DMS79 (cell line): Measurements from ENCODE around the gene FASLG.
"Not testable (repeated sequence)": the region's sequence is repeated elsewhere in the genome, so short reads cannot be mapped to it uniquely, and the experiment has no call there.

ENCODE experiments used
- DNase-seq: peaks from one replicate; lab custom pipeline; 2025; lab: John Stamatoyannopoulos, UW

FASLG gene

DNA sequence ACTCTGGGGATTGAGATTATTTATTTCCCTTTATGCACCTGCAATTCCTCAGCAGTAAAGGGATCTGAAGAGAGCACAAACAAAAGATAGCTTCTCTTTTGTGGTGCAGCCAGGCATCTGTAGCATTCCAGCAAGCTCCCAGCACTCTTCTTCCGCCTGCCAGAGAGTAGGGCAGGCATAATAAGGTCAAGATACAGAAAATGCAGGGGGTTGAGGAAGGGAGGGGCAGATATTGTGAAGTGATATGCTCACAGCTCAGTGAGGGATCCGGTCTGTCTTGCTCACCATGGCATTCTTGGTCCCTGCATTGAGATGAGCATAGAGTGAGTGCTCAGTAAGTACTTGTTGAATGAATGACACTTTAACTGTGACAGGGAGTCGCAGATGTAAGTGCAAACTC, 23.9 kb downstream of the FASLG start:
- DNase-seq: no peak

DNA sequence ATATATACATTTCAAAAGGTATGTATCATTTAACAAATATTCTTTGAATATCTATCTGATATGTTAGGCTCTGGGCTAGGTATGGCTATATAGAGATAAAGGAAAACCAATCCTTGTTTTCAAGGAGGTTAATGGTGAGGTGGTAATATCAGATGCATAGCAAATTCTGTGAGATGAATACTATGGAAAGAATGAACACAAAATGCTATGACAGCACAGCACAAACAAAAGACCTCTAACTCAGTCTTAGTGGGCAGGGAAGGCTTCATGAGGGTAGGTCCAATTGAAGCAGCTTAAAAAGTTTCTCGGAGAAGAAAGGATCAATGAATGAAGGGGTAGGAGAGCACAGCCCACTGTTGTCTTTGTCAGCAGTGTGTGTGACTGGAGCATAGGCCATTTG, 27.2 kb downstream of the FASLG start:
- DNase-seq: no peak

DNA sequence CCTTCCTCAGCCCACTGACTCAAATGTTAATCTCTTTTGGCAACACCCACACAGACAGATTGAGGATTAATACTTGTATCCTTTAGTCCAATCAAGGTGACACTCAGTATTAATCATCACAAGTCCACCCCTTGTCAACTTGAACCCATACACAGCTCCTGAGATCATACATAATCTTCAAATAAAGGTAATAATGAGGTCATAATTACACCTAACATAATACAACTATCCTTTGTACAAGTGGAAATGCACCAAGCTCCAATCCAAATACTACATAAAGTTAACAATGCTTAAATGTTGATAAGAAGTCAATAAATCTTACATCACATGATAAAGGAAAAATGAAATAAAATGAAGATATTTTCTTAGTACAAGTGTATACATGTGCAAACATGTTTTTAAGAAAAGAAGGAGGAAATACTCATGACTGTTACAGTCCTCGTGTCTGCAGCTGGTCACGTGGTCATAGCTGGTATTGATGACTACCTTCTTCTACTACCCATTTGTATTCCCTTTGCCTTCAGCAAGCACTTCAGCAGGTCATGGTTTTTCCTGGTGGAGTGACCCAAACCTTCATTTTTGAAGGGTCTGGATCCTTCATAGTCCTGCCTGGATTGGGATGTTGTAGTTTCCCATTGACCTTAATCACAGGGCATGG, 29.7 kb downstream of the FASLG start:
- not testable (repeated sequence) for DNase-seq

DNA sequence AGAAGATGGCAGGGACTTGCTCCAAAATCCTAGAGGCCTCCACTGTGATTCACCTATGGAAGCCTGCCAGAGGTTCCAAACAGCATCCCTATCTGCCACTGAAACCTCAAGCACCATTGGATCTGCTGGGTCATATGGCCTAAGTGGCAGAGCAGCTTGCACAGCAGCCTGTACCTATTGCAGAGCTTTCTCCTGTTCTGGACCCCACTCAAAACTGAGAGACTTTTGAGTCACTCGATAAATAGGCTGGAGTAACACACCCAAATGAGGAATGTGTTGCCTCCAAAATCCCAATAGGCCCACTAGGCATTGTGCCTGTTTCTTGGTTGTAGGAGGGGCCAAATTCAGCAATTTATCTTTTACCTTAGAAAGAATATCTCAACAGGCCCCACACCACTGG, 32.0 kb downstream of the FASLG start:
- not testable (repeated sequence) for DNase-seq

DNA sequence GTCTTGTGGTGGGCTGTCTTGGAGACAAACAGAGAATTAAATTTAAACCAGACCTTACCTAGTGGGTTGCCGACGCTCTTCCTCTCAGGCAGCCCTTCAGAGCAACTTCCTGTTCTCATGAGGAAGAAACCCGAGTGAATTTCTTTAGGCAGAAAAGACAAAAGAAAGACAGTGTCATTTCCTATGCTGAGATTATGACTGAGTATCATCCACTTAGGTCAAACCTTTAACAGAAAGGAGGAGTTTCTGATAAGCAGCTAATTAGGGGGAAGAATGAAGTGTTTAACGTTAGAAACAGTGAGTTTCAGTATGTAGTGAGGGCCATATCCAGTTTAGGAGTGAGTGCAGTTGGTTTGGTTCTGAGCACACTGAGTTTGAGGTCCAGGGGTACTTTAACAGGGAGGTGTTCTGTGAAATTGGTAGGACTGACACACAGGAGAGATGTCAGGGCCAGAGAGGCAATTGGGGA, 38.7 kb downstream of the FASLG start:
- DNase-seq: no peak

DNA sequence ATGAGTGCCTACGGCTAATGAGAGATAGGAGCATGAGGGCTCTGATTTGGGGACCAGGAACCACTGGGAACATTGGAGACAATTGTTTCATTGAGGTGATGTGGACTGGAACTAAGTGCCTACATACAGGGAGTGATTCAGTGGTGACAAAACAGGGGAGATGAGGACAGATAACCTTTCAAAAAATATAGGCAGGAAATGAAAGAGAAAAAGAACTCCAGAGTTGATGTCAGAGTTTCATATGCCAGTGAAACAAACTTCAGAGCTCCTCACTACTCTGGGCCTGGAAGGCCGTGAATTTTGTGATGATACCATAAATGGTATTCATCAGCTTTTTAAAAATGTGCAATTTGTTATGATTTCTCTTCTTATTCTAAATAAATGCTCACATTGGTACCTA, 39.3 kb downstream of the FASLG start:
- DNase-seq: no peak

DNA sequence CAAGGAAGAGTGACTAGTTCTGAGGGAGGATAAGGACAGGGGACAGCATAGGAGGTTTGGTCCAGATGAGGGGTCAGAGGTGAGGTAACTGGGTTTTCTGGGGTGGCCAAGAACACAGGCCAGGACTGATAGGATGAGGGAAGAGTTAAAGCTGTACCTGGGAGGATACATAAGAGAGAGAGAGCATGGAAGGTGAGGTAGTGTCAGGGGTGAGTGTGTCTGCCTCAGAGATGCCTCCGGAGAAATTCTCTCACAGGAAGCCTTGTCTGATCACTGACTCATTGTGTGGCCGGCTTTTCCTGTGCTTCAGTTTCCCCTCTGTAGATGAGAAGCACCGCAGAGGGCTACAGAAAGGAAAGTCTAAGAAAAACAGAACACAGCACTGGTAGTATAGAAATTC, 40.2 kb downstream of the FASLG start:
- DNase-seq: no peak

DNA sequence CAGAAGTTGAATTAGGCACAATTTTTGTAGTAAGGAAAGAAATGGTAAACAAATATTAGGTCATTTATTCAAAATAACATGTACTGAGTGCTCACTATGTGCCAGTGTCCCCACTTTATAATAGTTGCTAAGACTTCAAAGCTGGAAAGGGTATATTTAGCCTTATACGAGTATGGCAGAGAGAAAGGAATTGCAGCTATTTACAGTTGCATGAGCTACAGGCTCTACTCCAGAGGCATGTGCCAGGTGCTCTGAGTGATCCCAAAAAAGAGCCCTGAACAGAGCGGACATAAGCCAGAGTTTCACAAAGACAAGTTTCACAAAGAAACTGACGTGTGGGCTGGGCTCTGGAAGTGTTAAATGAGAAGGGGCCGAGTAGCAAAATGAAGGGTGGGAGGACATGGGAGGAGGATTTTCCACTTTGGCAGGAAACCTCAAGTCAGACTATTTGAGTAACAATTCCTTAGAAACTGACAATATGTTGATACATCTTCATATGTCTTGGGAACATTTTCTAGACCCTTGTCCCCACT, 40.9 kb downstream of the FASLG start:
- DNase-seq: no peak

DNA sequence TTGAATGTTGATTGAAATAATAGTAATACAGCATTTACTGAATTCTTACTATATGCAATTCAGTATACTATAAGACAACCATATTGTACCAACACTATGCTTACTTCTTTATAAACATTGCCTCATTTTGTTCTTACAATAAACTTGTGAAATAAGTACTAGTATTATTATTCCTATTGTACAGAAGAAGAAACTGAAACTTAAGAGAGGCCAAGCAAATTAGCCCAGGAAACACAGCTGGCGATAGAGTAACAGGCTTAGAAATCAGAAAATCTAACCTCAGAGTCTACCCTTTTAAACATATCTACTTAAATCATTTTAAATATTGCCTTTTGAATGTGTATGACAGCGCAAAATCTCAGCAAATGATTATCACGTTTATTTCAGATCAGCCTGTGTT, 41.7 kb downstream of the FASLG start:
- DNase-seq: no peak

DNA sequence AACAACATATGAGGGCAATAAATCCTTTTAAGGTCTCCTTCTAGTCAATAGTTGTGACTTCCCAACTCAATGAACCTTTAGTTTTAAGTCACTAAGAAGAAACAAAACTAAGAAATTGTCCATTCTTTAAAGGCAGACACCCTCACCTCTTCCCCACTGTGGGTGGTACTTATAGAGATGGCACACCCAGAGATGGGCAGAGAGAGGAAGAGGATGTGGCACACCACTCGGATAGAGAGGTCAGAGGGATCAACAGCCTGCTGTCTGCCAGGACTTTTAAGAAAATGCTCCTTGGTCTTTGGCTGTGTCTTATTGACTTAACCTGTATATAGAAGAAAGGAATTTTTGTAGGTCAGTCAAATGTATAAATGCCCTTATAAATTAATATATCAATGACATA, 45.1 kb downstream of the FASLG start:
- DNase-seq: no peak

DNA sequence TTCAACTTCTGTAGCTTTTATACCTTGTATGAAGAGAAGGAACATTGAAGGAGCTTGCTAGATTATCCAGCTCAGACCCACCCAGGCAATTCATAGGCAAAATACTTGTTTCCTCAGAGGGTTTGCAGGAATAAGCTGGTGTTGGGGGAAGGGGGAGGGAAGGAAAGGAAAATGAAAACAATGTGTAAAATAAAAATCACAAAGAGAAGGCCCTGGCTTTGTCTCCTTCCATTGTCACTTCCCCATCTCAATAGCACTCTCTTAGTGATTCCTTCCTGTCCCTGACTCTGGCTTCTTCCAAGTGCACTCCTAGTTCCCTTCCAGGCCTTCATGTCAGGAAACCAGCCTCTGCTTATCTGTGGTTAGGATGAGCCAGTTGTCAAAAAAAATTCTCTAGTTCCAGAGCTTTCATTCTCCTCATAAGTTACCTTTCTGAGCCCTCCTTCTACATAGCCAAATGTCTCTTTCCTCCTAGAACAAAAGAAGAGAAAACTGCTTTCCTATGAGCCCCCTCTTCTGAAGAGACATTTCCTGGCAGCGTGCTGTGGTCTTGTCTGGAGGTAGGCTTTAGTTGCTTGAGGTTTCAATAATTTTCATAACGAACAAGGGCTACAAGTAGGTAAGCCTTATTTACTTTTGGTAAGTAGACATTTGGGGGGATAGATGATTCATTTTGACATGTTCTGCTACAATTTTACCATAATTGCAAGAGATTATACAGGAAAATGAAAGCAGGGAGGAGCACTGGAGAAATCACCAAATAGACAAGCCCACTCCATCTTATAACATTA, 45.7 kb downstream of the FASLG start:
- no peak for DNase-seq

DNA sequence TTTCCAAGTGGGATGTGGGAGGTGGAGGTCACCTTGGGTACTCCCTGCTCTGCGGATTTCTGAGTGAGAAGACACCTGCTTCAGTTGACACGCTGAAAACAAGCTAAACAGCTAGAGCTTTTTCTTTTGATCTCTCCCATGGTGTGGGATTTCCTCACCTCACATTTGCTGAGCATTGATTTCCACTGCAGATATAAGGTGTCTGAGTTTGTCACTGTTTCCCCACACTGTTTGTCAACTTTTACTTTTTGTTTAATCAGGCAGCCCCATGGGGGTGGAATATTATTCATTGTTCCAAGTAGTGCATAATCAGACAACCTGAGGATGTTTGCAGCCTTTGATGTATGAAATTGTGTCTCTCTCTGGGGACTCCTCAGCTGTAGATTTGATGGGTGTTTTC, 49.5 kb downstream of the FASLG start:
- DNase-seq: no peak

DNA sequence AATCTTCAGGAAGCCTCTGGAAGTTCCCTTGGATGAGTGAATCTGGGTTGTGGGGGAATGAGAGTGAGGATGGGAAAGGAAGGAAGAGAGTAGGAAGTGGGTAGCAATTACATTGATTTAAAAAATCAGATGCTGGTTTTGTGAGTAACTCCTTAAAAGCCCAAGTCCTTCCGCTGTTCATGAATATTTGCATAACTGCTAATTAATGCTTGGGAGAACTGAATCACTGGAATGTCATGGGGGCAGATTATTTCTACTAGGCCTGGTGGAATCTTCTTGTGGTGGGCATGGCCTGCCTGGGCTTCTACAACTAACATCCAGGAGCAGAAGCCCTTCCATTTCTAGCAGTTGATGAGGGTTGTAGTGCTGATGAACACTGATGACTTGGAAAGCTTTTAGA, 52.7 kb downstream of the FASLG start:
- DNase-seq: no peak

DNA sequence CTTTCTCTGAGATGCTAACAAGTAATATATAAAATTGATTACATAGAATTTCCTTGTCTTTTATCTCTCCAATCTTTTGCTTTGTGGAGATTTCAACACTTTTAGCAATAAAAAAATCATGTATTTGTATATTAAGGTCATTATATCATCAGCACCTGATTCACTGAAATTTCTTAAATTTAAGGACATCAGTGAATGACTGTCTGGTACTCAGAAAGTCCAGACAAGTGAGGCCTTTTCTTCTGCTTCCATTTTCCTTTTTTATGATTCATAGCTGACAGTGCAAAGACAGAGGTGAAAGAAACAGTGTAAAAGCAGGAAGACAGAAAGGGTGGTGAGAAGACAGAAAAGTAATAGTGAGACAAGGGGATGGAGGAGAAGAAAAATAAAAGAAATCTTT, 54.6 kb downstream of the FASLG start:
- no peak for DNase-seq
